IMR-90 (cell line): ENCODE data around the gene MMP21. TPM values are rescaled to one million over a fixed set of nuclear protein-coding genes. Genes with fewer than 3 reads are reported as not detected.

Experiments
- ATAC-seq: fragments of 200-7000 bp; cut with Tn5 transposase; 2 replicates; pipeline ENCODE4 v1.9.1; 2020; ENCODE audit warnings: low read depth, mild to moderate bottlenecking, moderate library complexity
- BruUV-seq: library from RNA; stranded (reverse); fragments of 400-500 nt; replicated peaks from 2 replicates; lab custom pipeline; 2021; lab: Mats Ljungman, UMichigan
- CTCF ChIA-PET: fragments of 300-600 bp; formaldehyde crosslinking; extraction: SDS; loops from one replicate; lab custom pipeline; 2021; ENCODE audit warnings: antibody characterized with exemption; lab: Yijun Ruan, JAX
- POLR2A ChIA-PET: fragments of 300-600 bp; sonication (Branson Sonifier 250); formaldehyde crosslinking; loops from one replicate; lab custom pipeline; 2022; ENCODE audit warnings: antibody characterized with exemption; ENCODE audit not compliant: unreplicated experiment; lab: Charles Lee
- DNase-seq: peaks from one replicate; pipeline ENCODE4 v3.0.0; 2013
- H2AFZ ChIP-seq: replicated peaks from 2 replicates; pipeline ENCODE3; 2013; ENCODE audit warnings: low read length, mild to moderate bottlenecking; ENCODE audit not compliant: poor library complexity
- H2AK5ac ChIP-seq: 2 replicates; pipeline ENCODE4 v1.6.1; 2013; ENCODE audit warnings: low read depth, low read length, inconsistent platforms
- H2AK9ac ChIP-seq: replicated peaks from 2 replicates; pipeline ENCODE3; 2013; ENCODE audit warnings: mild to moderate bottlenecking, low read depth, low read length, moderate library complexity; ENCODE audit not compliant: poor library complexity
- H2BK120ac ChIP-seq: 2 replicates; pipeline ENCODE4 v1.6.1; 2013; ENCODE audit warnings: low read depth, low read length, inconsistent platforms
- H2BK15ac ChIP-seq: 3 replicates; pipeline ENCODE4 v1.6.1; 2013; ENCODE audit warnings: low read depth, low read length, inconsistent platforms
- H2BK20ac ChIP-seq: 2 replicates; pipeline ENCODE4 v1.6.1; 2013; ENCODE audit warnings: low read depth, mild to moderate bottlenecking, inconsistent platforms, low read length, moderate library complexity
- H2BK5ac ChIP-seq: 2 replicates; pipeline ENCODE4 v1.6.1; 2013; ENCODE audit warnings: mild to moderate bottlenecking, low read depth, low read length, inconsistent platforms; ENCODE audit not compliant: poor library complexity, severe bottlenecking
- H3K14ac ChIP-seq: replicated peaks from 2 replicates; pipeline ENCODE4 v1.6.1; 2013; ENCODE audit warnings: low read depth, low read length, inconsistent platforms
- H3K18ac ChIP-seq: 2 replicates; pipeline ENCODE4 v1.6.1; 2013; ENCODE audit warnings: low read depth, low read length, control low read depth
- H3K23ac ChIP-seq: 2 replicates; pipeline ENCODE4 v1.6.1; 2013; ENCODE audit warnings: low read depth, low read length, inconsistent platforms
- H3K27ac ChIP-seq: 2 replicates; pipeline ENCODE4 v1.5.1; 2013; ENCODE audit warnings: mild to moderate bottlenecking, control low read depth, low read length; ENCODE audit not compliant: insufficient read depth
- H3K27me3 ChIP-seq: 2 replicates; pipeline ENCODE4 v1.6.1; 2013; ENCODE audit warnings: low read length; ENCODE audit not compliant: control insufficient read depth, insufficient read depth
- H3K36me3 ChIP-seq: 2 replicates; pipeline ENCODE4 v1.6.1; 2013; ENCODE audit warnings: low read length, mixed read lengths; ENCODE audit not compliant: control insufficient read depth, insufficient read depth
- H3K4ac ChIP-seq: 2 replicates; pipeline ENCODE4 v1.6.1; 2013; ENCODE audit warnings: low read depth, low read length, inconsistent platforms
- H3K4me1 ChIP-seq: 2 replicates; pipeline ENCODE4 v1.6.1; 2013; ENCODE audit warnings: low read length, mixed read lengths; ENCODE audit not compliant: control insufficient read depth, insufficient read depth
- H3K4me2 ChIP-seq: 2 replicates; pipeline ENCODE4 v1.6.1; 2013; ENCODE audit warnings: low read depth, mild to moderate bottlenecking, control low read depth, low read length, moderate library complexity
- H3K4me3 ChIP-seq: 2 replicates; pipeline ENCODE4 v1.5.1; 2013; ENCODE audit warnings: low read depth, mild to moderate bottlenecking, control low read depth, low read length, moderate library complexity; ENCODE audit not compliant: insufficient read depth
- H3K56ac ChIP-seq: 2 replicates; pipeline ENCODE4 v1.6.1; 2013; ENCODE audit warnings: low read length, inconsistent platforms; ENCODE audit not compliant: insufficient read depth; ENCODE audit errors: extremely low read depth
- H3K79me1 ChIP-seq, 2 experiments: 2 replicates each; pipeline ENCODE4 v1.6.1; 2013; ENCODE audit warnings: low read length in 2 of 2, inconsistent platforms in 1 of 2, low read depth in 1 of 2
- H3K9ac ChIP-seq: 2 replicates; pipeline ENCODE4 v1.6.1; 2013; ENCODE audit warnings: low read depth, low read length, control low read depth
- H3K9me1 ChIP-seq: 2 replicates; pipeline ENCODE4 v1.6.1; 2013; ENCODE audit warnings: low read length, inconsistent platforms; ENCODE audit not compliant: insufficient read depth
- H3K9me3 ChIP-seq: 2 replicates; pipeline ENCODE4 v1.6.1; 2013; ENCODE audit warnings: low read length; ENCODE audit not compliant: control insufficient read depth, insufficient read depth
- H4K20me1 ChIP-seq: 2 replicates; pipeline ENCODE4 v1.6.1; 2013; ENCODE audit warnings: low read length, inconsistent platforms; ENCODE audit not compliant: insufficient read depth
- H4K5ac ChIP-seq: 2 replicates; pipeline ENCODE4 v1.6.1; 2013; ENCODE audit warnings: mild to moderate bottlenecking, low read depth, low read length, control low read depth
- H4K8ac ChIP-seq, 2 experiments: 2 replicates each; pipeline ENCODE4 v1.6.1; 2013; ENCODE audit warnings: low read depth in 2 of 2, low read length in 2 of 2, control low read depth in 1 of 2, inconsistent platforms in 1 of 2
- H4K91ac ChIP-seq: 2 replicates; pipeline ENCODE4 v1.6.1; 2013; ENCODE audit warnings: low read depth, low read length, inconsistent platforms; ENCODE audit not compliant: insufficient read depth
- BHLHE40 ChIP-seq: fragments of 150-350 bp; IDR thresholded peaks from 2 replicates; pipeline ENCODE4 v1.6.1; 2016; ENCODE audit warnings: mild to moderate bottlenecking, low read depth, low read length
- CEBPB ChIP-seq: IDR thresholded peaks from 2 replicates; pipeline ENCODE4 v1.6.1; 2012; ENCODE audit warnings: low read depth, low read length, improper control_type of control experiment
- CHD1 ChIP-seq: IDR thresholded peaks from 2 replicates; pipeline ENCODE4 v1.6.1; 2012; ENCODE audit warnings: low read depth, low read length, improper control_type of control experiment
- MAFK ChIP-seq: IDR thresholded peaks from 2 replicates; pipeline ENCODE4 v1.6.1; 2012; ENCODE audit warnings: low read depth, low read length, improper control_type of control experiment
- MAZ ChIP-seq: IDR thresholded peaks from 2 replicates; pipeline ENCODE4 v1.6.1; 2012; ENCODE audit warnings: low read depth, mild to moderate bottlenecking, low read length, improper control_type of control experiment, moderate library complexity, borderline replicate concordance
- NFE2L2 ChIP-seq: fragments of 150-350 bp; IDR thresholded peaks from 2 replicates; pipeline ENCODE4 v1.6.1; 2016; ENCODE audit warnings: low read depth, mild to moderate bottlenecking, low read length
- POLR2A ChIP-seq: IDR thresholded peaks from 2 replicates; pipeline ENCODE4 v1.6.1; 2012; ENCODE audit warnings: mild to moderate bottlenecking, low read depth, low read length
- RAD21 ChIP-seq: IDR thresholded peaks from 2 replicates; pipeline ENCODE4 v1.6.1; 2012; ENCODE audit warnings: low read length, improper control_type of control experiment
- RCOR1 ChIP-seq: IDR thresholded peaks from 2 replicates; pipeline ENCODE4 v1.6.1; 2012; ENCODE audit warnings: mild to moderate bottlenecking, low read length, improper control_type of control experiment; ENCODE audit not compliant: insufficient replicate concordance
- USF2 ChIP-seq: fragments of 150-350 bp; IDR thresholded peaks from 2 replicates; pipeline ENCODE4 v1.6.1; 2017; ENCODE audit warnings: mild to moderate bottlenecking, antibody characterized with exemption, low read length, low read depth
- WGBS, 2 experiments: methylation state at CpG; one replicate each; pipeline versions ENCODE4 v1.1.5 to v1.1.7; 2013; ENCODE audit warnings: missing lambda C conversion rate in 2 of 2; ENCODE audit not compliant: insufficient read length in 1 of 2; ENCODE audit errors: extremely low coverage in 2 of 2; 5-methylcytosine and 5-hydroxymethylcytosine counted together
- dilution Hi-C: fragments of 300-500 bp; cut with HindIII; formaldehyde crosslinking; loops from one replicate; pipeline ENCODE4 v1.14.3; 2018; ENCODE audit warnings: low sequenced_read_pairs; ENCODE audit not compliant: unreplicated experiment
- in situ Hi-C: fragments of 300-500 bp; cut with MboI; formaldehyde crosslinking; loops from 3 replicates; pipeline ENCODE4 v1.14.3; 2019; ENCODE audit warnings: low sequenced_read_pairs, inconsistent platforms, mixed read lengths
- intact Hi-C: fragments of 100-400 bp; cut with micrococcal nuclease; formaldehyde crosslinking; loops from 2 replicates; pipeline ENCODE4 v1.10.0; 2022
- polyA plus RNA-seq, 3 experiments: library from polyadenylated mRNA; depleted of rRNA; stranded (reverse); fragments of >200 nt; gene quantifications; 2 replicates each; pipeline ENCODE4 v1.2.3, GENCODE V29; 2012; ENCODE audit warnings: low replicate concordance in 1 of 3
- total RNA-seq: library from RNA; depleted of rRNA; stranded (reverse); fragments of >200 nt; gene quantifications from 2 replicates; pipeline ENCODE4 v1.2.3, GENCODE V29; 2012
- TF ChIP-seq, protein P1 (sequence below): conservative IDR thresholded peaks from 2 replicates; pipeline ENCODE4 v1.5.1; 2012; ENCODE audit warnings: mild to moderate bottlenecking, low read depth, low read length, improper control_type of control experiment

Gene MMP21
- total and polyA plus RNA-seq, 2 of the 4 experiments (the other 2 are of a cell fraction): not detected

DNA sequence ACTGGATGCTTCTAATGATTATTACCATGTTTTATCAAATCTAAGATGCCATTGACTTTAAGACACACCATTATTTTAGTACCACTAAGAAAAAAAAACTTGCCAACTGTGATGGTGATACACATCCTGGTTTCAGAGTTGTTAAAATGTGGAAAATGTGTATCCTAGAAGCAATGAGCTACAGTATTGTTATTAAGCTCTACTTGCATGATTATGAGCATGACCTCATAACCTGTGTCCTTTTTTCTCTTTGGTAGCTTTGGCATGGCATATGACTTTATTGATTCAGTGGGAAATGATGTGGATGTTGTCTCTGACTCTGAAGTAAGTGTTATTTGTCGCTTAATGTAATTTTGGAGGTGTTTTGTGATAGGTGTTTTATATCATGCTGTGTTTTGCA, 52.8 kb downstream of the MMP21 start:
- no peak overlapping the region for H2BK15ac ChIP-seq
- H3K14ac ChIP-seq: no peak overlapping the region
- no TSS peak for BruUV-seq
- no peak overlapping the region for H2BK20ac ChIP-seq
- H4K5ac ChIP-seq: no peak overlapping the region
- H2BK120ac ChIP-seq: no peak overlapping the region
- H3K56ac ChIP-seq: no peak overlapping the region
- no peak overlapping the region for H3K23ac ChIP-seq
- ATAC-seq (no peak), DNase-seq (no peak)
- H2AFZ ChIP-seq: no peak overlapping the region
- H3K4me1 ChIP-seq: no peaks in the 10 kb centered on the region; the same call in 1 of the 2 replicates
- ChIA-PET POLR2A (no interaction called here), CTCF (interaction anchor here (1.5 kb wide), 1 partner anchor 11 kb away, joined by 6 read pairs; no protein-coding TSS in a partner anchor)
- H3K4me3 ChIP-seq: no peak overlapping the region
- no peak overlapping the region for H2AK5ac ChIP-seq
- H3K18ac ChIP-seq: no peak overlapping the region
- H3K4ac ChIP-seq: no peak overlapping the region
- in situ Hi-C loops (no loop called here), dilution Hi-C loops (no loop called here), intact Hi-C loops (loop anchor here (5.0 kb wide), 1 partner anchor 34 kb away; no protein-coding TSS in a partner anchor)
- H3K27ac ChIP-seq: no peak overlapping the region
- no peak overlapping the region for H4K8ac ChIP-seq
- H3K79me1 ChIP-seq: peaks cover 11 to 22% of the 10 kb centered on the region in 2 experiments; a peak in 3 of 4 replicates
- no peaks in the 10 kb centered on the region; the same call in 1 of the 2 replicates for H3K9me1 ChIP-seq
- H3K9me3 ChIP-seq: no peaks in the 10 kb centered on the region
- H3K27me3 ChIP-seq: no peaks in the 10 kb centered on the region
- H3K9ac ChIP-seq: no peak overlapping the region
- no peak overlapping the region for H4K91ac ChIP-seq
- no peak overlapping the region for H2BK5ac ChIP-seq
- peaks cover 22% of the 10 kb centered on the region for H3K36me3 ChIP-seq
- no peak overlapping the region for H3K4me2 ChIP-seq
- H4K20me1 ChIP-seq: no peaks in the 10 kb centered on the region
- 100% methylated on average over 1 of the region's 1 CpG; no CpG with 5 or more reads in 1 of the 2 experiments for WGBS, 2 experiments
- H2AK9ac ChIP-seq: no peak overlapping the region
- no peak for TF ChIP-seq USF2
- no peak for TF ChIP-seq POLR2A
- TF ChIP-seq, protein P1, sequence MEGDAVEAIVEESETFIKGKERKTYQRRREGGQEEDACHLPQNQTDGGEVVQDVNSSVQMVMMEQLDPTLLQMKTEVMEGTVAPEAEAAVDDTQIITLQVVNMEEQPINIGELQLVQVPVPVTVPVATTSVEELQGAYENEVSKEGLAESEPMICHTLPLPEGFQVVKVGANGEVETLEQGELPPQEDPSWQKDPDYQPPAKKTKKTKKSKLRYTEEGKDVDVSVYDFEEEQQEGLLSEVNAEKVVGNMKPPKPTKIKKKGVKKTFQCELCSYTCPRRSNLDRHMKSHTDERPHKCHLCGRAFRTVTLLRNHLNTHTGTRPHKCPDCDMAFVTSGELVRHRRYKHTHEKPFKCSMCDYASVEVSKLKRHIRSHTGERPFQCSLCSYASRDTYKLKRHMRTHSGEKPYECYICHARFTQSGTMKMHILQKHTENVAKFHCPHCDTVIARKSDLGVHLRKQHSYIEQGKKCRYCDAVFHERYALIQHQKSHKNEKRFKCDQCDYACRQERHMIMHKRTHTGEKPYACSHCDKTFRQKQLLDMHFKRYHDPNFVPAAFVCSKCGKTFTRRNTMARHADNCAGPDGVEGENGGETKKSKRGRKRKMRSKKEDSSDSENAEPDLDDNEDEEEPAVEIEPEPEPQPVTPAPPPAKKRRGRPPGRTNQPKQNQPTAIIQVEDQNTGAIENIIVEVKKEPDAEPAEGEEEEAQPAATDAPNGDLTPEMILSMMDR: no peak
- TF ChIP-seq CHD1: no peak
- no peak for TF ChIP-seq NFE2L2
- no peak for TF ChIP-seq MAZ
- no peak for TF ChIP-seq RAD21
- no peak for TF ChIP-seq BHLHE40
- no peak for TF ChIP-seq MAFK
- TF ChIP-seq CEBPB: no peak
- TF ChIP-seq RCOR1: no peak
